NB4 (cell line): ENCODE results near the gene ATL1.
A peak's percentile ranks its signal among the peaks of the same experiment; 100 is the strongest.

Experiments
- CTCF ChIP-seq: IDR thresholded peaks from one replicate; pipeline ENCODE4 v1.5.1; 2012; ENCODE audit warnings: low read depth, low read length
- POLR2A ChIP-seq: IDR thresholded peaks from 2 replicates; pipeline ENCODE4 v1.6.1; 2011; ENCODE audit warnings: mild to moderate bottlenecking; ENCODE audit not compliant: insufficient read length; ENCODE audit errors: extremely low read depth

GRCh38 chr14:50542941-50543418, 17.0 kb upstream of the ATL1 start:
- TF ChIP-seq CTCF = peak; percentile 61
- TF ChIP-seq POLR2A = no peak
